SK-N-MC (cell line): ENCODE data around the gene ABCA3.

Experiments used
- DNase-seq: peaks from one replicate; pipeline ENCODE4 v3.0.0-alpha.2; 2011; ENCODE audit warnings: low read depth, low spot score
- H3K27ac ChIP-seq: fragments of 200-600 bp; sonication (generic); 2 replicates; pipeline ENCODE4 v1.5.1; 2016; ENCODE audit warnings: mixed run types
- H3K36me3 ChIP-seq: fragments of 200-600 bp; sonication (generic); 2 replicates; pipeline ENCODE4 v1.6.1; 2017; ENCODE audit warnings: antibody characterized with exemption, low read length, mixed read lengths; ENCODE audit not compliant: insufficient read depth
- H3K4me3 ChIP-seq: fragments of 200-600 bp; sonication (generic); 2 replicates; pipeline ENCODE4 v1.5.1; 2016
- H3K9ac ChIP-seq: fragments of 200-600 bp; sonication (generic); 2 replicates; pipeline ENCODE4 v1.8.0; 2017; ENCODE audit warnings: mixed run types, mixed read lengths; ENCODE audit not compliant: insufficient read length
- H3K9me3 ChIP-seq: fragments of 200-600 bp; sonication (generic); 2 replicates; pipeline ENCODE4 v1.6.1; 2017; ENCODE audit warnings: low read depth, mild to moderate bottlenecking, antibody characterized with exemption, low read length, moderate library complexity, mixed read lengths
- EZH2 ChIP-seq: fragments of 200-600 bp; sonication (generic); IDR thresholded peaks from one replicate; pipeline ENCODE4 v1.6.1; 2017; ENCODE audit warnings: antibody characterized with exemption
- FOXP2 ChIP-seq: optimal IDR thresholded peaks from 2 replicates; pipeline ENCODE3; 2011; ENCODE audit warnings: mild to moderate bottlenecking, moderate library complexity; ENCODE audit not compliant: insufficient read depth; ENCODE audit errors: extremely low read length, control extremely low read depth
- POLR2AphosphoS5 ChIP-seq: IDR thresholded peaks from 2 replicates; pipeline ENCODE4 v1.6.1; 2012; ENCODE audit warnings: mild to moderate bottlenecking, low read depth, low read length, borderline replicate concordance

Gene ABCA3

GRCh38 chr16:2308089-2308962 is 32.2 kb downstream of the ABCA3 start:
- Histone ChIP-seq H3K9ac (no peak overlapping the region), H3K36me3 (no peaks in the 10 kb centered on the region), H3K27ac (no peak overlapping the region), H3K9me3 (no peaks in the 10 kb centered on the region), H3K4me3 (no peak overlapping the region)
- TF ChIP-seq EZH2 (no peak), FOXP2 (no peak), POLR2AphosphoS5 (no peak)
- no peak for DNase-seq

- H3K9me3 ChIP-seq, result no peaks in the 10 kb centered on the region
- H3K4me3 ChIP-seq, result no peak overlapping the region
- DNase-seq, result no peak
- H3K36me3 ChIP-seq, result no peaks in the 10 kb centered on the region
- no peak for TF ChIP-seq POLR2AphosphoS5
- H3K9ac ChIP-seq, result no peak overlapping the region
- H3K27ac ChIP-seq, result no peak overlapping the region
Observed at GRCh38 chr16:2299915-2300192, 40.7 kb downstream of the ABCA3 start.

DNA sequence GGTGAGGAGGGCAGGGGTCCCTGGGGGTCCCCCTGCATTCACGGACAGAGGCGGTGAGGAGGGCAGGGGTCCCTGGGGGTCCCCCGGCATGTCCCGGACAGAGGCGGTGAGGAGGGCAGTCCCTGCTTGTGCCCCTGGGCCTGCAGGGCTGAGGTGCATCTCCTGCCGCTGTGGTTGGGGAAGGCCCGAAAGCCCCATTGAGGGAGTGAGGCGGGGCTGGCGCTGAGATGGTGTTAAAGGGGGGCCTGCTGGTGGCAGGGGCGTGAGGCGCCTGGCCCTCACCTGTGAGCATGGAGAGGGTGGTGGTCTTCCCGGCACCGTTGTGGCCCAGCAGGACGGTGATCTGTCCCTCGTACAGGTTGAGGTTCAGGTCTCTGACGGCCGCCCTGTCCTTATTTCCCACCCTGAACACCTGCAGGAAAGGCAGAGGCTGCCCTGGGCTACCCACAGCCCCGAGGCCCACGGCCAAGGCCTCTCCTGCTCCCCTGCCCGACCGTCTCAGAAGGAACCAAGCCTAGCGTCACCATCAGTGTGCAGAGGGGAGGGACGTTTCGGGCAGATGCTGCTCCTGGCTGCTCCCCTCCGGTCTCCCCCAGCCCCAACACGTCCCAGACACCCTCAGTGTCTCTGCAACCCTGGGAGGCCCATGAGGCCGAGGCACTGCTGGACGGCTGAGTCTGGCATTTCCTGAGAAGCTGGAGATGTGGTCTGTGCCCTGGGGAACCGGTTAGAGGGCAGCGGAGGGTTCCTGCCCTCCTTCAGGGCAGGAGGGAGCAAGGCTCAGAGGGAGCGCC is 41.2 kb downstream of the ABCA3 start:
- TF ChIP-seq POLR2AphosphoS5 (no peak), EZH2 (no peak), FOXP2 (no peak)
- Histone ChIP-seq H3K4me3 (no peak overlapping the region), H3K9ac (no peak overlapping the region), H3K9me3 (no peaks in the 10 kb centered on the region), H3K36me3 (no peaks in the 10 kb centered on the region), H3K27ac (no peak overlapping the region)
- DNase-seq, result no peak

- no peak overlapping the region for H3K4me3 ChIP-seq
- no peak overlapping the region for H3K9ac ChIP-seq
- no peak overlapping the region for H3K27ac ChIP-seq
- no peaks in the 10 kb centered on the region for H3K36me3 ChIP-seq
- no peak for TF ChIP-seq POLR2AphosphoS5
- no peak for TF ChIP-seq FOXP2
- no peak for TF ChIP-seq EZH2
- DNase-seq, result no peak
- H3K9me3 ChIP-seq, result no peaks in the 10 kb centered on the region
Observed at GRCh38 chr16:2298621-2299020, 41.9 kb downstream of the ABCA3 start.

DNA sequence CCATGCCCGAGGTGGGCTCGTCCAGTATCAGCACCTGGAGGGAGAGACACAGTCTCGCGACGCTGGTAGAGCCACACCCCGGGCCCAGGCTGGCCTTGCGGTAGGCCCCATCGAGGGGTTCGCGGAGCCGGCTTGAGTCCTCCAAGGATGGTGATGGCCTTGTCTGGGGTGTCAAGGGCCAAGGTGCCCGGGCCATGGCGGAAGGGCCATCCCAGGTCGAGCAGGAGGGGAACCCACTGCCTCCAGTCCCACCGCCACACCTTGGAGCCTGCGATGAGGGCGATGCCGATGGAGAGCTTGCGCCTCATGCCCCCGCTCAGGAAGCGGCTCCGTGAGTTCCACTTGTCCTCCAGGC is 43.0 kb downstream of the ABCA3 start:
- no peak for DNase-seq
- Histone ChIP-seq H3K9me3 (no peaks in the 10 kb centered on the region), H3K27ac (no peak overlapping the region), H3K9ac (no peak overlapping the region), H3K36me3 (no peaks in the 10 kb centered on the region), H3K4me3 (no peak overlapping the region)
- TF ChIP-seq EZH2 (no peak), FOXP2 (no peak), POLR2AphosphoS5 (no peak)

GRCh38 chr16:2296661-2297505 is 43.6 kb downstream of the ABCA3 start:
- Histone ChIP-seq H3K27ac (no peak overlapping the region), H3K9me3 (no peaks in the 10 kb centered on the region), H3K9ac (no peak overlapping the region), H3K4me3 (no peak overlapping the region), H3K36me3 (no peaks in the 10 kb centered on the region)
- no peak for TF ChIP-seq EZH2
- TF ChIP-seq FOXP2, result no peak
- no peak for TF ChIP-seq POLR2AphosphoS5
- no peak for DNase-seq

- no peak for TF ChIP-seq EZH2
- no peak for TF ChIP-seq FOXP2
- no peak for TF ChIP-seq POLR2AphosphoS5
- no peaks in the 10 kb centered on the region for H3K9me3 ChIP-seq
- no peak overlapping the region for H3K9ac ChIP-seq
- H3K27ac ChIP-seq, result no peak overlapping the region
- no peaks in the 10 kb centered on the region for H3K36me3 ChIP-seq
- H3K4me3 ChIP-seq, result no peak overlapping the region
- no peak for DNase-seq
Observed at GRCh38 chr16:2295056-2295798, 45.3 kb downstream of the ABCA3 start.

GRCh38 chr16:2292221-2292620 is 48.3 kb downstream of the ABCA3 start:
- H3K36me3 ChIP-seq, result no peaks in the 10 kb centered on the region
- H3K4me3 ChIP-seq, result no peak overlapping the region
- TF ChIP-seq FOXP2 (no peak), POLR2AphosphoS5 (no peak), EZH2 (no peak)
- H3K9me3 ChIP-seq, result no peaks in the 10 kb centered on the region
- no peak overlapping the region for H3K27ac ChIP-seq
- no peak overlapping the region for H3K9ac ChIP-seq
- DNase-seq, result no peak
